Testis (tissue), 2 donors: ENCODE measurements around the gene MCC.

Experiments used
- POLR2A ChIP-seq: fragments of 450-650 bp; IDR thresholded peaks from one replicate; pipeline ENCODE4 v1.6.1; 2017; ENCODE audit warnings: antibody characterized with exemption, mild to moderate bottlenecking, moderate library complexity
- TF ChIP-seq, protein P1 (sequence below), 3 experiments: fragments of 450-650 bp in 2 of 3; fragments of 200-600 bp in 1 of 3; sonication (generic) in 1 of 3; IDR thresholded peaks; one replicate each; pipeline ENCODE4 v1.5.1; 2016 to 2019; ENCODE audit warnings: antibody characterized with exemption in 3 of 3, mild to moderate bottlenecking in 2 of 3, moderate library complexity in 1 of 3

DNA sequence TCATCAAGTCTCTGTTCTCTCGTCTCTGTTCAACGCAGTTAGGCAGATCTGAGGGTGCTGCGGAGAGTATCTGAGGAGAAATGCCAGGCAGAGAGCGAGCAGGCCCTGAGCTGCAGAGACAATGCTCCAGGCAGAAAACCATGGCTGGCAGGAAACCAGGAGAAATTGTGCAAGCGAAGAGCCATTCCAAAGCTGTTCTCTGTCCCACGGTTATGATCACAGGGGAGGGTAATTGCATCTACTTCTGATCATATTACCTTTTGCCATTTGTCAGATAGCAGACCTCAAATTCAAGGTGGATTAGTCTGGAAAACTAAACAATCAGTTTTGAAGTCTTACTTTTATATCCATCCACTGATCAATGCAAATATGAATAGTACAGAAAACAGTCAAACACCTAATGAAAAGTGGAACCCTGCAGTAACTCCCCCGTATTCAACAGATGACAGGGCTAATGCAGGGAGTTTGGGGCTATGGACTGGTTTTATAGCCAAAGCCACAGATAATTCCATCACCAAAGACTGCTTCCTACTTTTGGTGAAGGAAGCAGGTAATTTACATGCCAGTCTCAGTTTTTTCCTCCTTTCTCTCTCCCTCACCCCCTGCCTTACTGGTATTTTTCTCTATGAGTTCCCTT is 283.6 kb downstream of the MCC start:
- TF ChIP-seq, protein P1, sequence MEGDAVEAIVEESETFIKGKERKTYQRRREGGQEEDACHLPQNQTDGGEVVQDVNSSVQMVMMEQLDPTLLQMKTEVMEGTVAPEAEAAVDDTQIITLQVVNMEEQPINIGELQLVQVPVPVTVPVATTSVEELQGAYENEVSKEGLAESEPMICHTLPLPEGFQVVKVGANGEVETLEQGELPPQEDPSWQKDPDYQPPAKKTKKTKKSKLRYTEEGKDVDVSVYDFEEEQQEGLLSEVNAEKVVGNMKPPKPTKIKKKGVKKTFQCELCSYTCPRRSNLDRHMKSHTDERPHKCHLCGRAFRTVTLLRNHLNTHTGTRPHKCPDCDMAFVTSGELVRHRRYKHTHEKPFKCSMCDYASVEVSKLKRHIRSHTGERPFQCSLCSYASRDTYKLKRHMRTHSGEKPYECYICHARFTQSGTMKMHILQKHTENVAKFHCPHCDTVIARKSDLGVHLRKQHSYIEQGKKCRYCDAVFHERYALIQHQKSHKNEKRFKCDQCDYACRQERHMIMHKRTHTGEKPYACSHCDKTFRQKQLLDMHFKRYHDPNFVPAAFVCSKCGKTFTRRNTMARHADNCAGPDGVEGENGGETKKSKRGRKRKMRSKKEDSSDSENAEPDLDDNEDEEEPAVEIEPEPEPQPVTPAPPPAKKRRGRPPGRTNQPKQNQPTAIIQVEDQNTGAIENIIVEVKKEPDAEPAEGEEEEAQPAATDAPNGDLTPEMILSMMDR (IDR thresholded peaks at IDR 0.05) = no peak
- no peak for TF ChIP-seq POLR2A
